Heart left ventricle (tissue), 13 donors: ENCODE results near the gene CCL1.

Experiments
- POLR2A ChIP-seq, 2 donors: fragments of 450-650 bp; IDR thresholded peaks; one replicate each; pipeline ENCODE4 v1.6.1; 2017; ENCODE audit warnings: antibody characterized with exemption in 2 of 2, mild to moderate bottlenecking in 2 of 2, moderate library complexity in 2 of 2
- TF ChIP-seq, protein P1 (sequence below), 12 donors: fragments of 200-600 bp; sonication (generic) in 4 of 12; IDR thresholded peaks; one replicate each; pipeline versions ENCODE4 v1.5.0 to v1.8.0; 2018 to 2022; ENCODE audit warnings: antibody characterized with exemption in 12 of 12, mild to moderate bottlenecking in 5 of 12
- donor health status: ischemic (EF 13 %, LVEDD 7.1; RV severe dilation, severe dysfunction).
- donor health status: DM: no; HTN: yes; CAD: no.
- donor health status: DM: no; HTN: no; CAD: no.
- donor health status: ischemic (EF 25% LVEDD 6.9; RV normal size, moderate dysfunction).
- donor health status: ischemic (EF 25% LVEDD 5.7; RV mildly dilated, moderate dysfunction).
- donor health status: ischemic (EF 35%, LVEDD 5.7; RV mildly dilated, moderate dysfunction).
- donor health status: nonischemic (EF 11% LVEDD 7.7; RV severe dilation, severe dysfunction).
- donor health status: DM: yes; HTN: yes; CAD: no.
- donor health status: PGD.
- donor health status: ischemic (EF 29% LVEDD 5.4; RV normal size, mild dysfunction).
- donor health status: nonischemic (EF 23%, LVEDD 6.1; RV moderate dilation, normal function).

DNA sequence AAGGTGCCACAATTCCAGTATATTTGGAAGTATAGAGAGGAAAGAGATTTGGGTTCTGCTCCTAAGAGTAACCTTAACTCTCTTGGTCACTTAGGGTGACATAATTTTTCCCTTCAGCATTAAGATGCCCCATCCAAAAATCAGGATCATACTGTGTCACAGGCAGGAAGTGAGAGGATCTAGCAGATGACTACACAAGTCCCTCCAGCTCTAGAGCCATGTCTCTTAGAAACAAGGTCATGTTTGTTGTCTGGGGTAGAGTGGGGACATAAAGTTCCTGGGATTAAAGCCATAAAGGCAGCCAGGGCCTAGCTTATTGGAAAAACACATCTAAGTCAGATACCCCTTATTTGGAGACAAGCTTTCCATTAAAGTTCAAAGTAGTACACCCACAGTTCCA lies 41.1 kb downstream of the CCL1 start:
- TF ChIP-seq, protein P1, sequence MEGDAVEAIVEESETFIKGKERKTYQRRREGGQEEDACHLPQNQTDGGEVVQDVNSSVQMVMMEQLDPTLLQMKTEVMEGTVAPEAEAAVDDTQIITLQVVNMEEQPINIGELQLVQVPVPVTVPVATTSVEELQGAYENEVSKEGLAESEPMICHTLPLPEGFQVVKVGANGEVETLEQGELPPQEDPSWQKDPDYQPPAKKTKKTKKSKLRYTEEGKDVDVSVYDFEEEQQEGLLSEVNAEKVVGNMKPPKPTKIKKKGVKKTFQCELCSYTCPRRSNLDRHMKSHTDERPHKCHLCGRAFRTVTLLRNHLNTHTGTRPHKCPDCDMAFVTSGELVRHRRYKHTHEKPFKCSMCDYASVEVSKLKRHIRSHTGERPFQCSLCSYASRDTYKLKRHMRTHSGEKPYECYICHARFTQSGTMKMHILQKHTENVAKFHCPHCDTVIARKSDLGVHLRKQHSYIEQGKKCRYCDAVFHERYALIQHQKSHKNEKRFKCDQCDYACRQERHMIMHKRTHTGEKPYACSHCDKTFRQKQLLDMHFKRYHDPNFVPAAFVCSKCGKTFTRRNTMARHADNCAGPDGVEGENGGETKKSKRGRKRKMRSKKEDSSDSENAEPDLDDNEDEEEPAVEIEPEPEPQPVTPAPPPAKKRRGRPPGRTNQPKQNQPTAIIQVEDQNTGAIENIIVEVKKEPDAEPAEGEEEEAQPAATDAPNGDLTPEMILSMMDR (IDR thresholded peaks at IDR 0.05) = no peak
- no peak for TF ChIP-seq POLR2A (IDR thresholded peaks at IDR 0.05)
